Measurements from ENCODE around the gene CAPN7.

The CAPN7 gene

DNA sequence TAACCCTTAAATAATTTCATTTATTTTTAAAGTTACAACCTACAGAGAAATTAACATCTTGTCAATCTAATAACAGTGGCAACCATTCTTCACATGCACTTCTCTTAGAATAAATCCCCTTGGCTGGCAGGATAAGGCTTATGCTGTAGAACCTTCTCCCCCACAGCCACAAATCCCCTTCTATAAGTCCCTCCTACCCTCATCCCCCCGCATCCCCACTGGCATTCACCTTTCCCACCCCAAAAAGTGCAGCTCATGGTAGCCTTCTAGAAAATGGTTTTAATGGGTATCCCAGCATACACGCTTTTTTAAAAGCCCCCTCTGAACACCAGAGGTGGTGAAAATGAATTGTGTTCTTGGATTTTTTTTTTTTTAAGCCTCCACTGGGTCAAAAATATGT is 49.2 kb downstream of the CAPN7 start:
- DNase-seq: no peak

- no peak for DNase-seq
Measured at GRCh38 chr3:15256861-15257341, 50.9 kb downstream of the CAPN7 start.

DNA sequence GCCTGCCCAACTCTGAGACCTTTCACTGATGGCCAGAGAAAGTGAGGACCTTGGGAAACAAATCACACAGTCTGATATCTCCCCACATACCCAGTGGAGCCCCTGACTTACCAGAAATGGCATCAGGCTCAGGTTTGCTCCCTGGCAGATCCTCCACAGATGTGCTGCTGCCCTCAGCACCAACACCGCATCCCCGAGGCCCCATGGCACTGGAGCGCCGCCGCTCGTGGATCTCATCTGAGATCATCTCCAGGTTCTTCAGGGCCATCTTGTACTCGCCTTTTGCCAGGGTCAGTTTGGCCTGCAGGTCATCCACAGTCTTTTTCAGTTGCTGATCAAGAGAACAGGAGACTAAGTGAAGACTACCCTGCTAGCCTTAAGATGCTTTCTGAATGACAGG is 52.7 kb downstream of the CAPN7 start:
- no peak for DNase-seq

GRCh38 chr3:15260531-15260930 is 54.5 kb downstream of the CAPN7 start:
- DNase-seq: no peak

DNA sequence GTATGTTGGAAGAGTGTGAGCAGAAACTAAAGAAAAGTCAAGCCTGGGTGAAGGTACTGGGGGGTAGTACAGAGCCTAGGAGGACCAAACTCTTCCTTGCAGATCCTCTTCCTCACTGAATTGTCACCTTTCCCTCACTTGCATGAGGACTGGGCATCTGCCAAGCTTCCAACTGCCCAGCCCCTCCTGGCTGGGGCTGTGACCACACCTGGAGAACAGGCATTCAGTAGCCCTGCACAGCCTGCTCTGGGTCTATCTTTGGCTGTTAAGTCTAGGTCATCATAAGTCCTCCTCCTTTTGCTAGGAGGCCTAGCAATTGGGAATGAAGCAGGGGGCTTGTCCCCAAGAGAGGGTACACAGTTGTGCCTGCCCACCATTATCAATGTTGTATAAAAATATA is 55.2 kb downstream of the CAPN7 start:
- no peak for DNase-seq

- no peak for DNase-seq
Measured at GRCh38 chr3:15262021-15262420, 56.0 kb downstream of the CAPN7 start.

DNA sequence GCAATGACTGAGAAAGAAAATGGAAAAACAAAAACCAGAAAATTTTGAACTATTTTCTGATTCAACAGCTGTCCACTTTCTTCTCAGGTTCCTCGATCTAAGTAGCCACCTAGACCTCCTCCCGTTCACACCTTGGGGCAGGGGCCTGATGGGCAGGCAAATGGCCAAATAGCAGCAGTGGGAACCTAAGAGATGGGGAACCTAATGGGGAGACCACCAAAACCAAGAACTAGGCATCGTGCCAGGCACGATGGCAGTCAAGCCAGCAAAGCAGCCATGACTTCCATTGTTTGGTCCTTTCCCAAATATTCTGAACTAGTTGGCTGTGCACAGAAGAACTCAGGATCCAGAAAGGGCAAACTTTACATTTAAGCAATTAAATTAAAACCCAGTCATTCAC is 57.1 kb downstream of the CAPN7 start:
- no peak for DNase-seq

DNA sequence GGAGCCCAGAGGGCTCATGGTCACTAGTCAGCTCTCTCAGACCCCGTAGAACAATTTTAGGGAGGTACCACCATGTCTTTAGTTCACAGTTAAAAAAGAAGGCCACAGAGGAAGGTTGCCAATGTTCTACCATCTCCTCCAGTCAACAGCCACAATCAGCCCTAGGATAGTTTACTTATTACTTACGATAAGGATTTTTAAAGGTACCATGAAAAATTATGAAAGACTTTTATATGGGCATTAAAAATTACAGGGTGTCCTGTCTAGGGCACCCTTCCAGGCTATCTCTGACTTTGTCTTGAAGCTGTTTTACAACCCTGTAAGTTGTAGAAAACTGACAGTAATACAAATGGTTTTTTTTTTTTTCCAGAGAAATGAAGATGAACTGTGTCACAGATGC is 57.9 kb downstream of the CAPN7 start:
- DNase-seq: no peak

GRCh38 chr3:15264486-15264885 is 58.4 kb downstream of the CAPN7 start:
- no peak for DNase-seq

- no peak for DNase-seq
Measured at GRCh38 chr3:15265655-15266509, 59.8 kb downstream of the CAPN7 start.

- no peak for DNase-seq
Measured at GRCh38 chr3:15266510-15267376, 60.7 kb downstream of the CAPN7 start.

GRCh38 chr3:15267502-15267901 is 61.5 kb downstream of the CAPN7 start:
- no peak for DNase-seq

DNA sequence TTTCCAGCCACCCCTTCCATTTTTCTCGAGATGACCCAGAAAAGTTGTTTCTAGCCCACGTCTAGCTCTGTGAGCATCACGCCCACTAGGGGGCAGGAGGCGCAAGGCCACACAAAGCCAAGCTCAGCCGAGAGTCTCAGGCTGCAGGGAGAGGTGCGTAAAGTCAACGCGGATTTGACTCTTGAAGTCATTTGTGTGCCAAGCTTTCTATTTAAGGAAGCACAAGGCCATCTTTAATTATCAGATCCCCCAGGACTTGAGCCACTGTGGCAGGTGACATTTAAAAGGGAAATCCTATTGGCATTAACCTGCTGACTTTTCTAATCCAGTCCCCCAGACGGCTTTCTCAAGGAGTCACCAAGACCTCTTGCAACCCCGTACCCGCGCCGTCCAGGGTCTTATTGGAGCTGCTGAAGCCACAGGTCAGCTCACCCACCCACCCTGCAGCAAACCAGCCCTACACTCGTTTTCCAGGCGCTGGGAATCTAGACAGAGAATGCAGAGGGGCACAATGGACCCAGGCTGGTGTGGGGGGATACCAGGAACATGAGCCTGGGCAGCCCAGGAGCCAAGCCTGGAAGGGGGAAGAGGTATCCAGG is 62.1 kb downstream of the CAPN7 start:
- peak; percentile 42 for DNase-seq

- DNase-seq: no peak
Measured at GRCh38 chr3:15269091-15269989, 63.3 kb downstream of the CAPN7 start.

- no peak for DNase-seq
Measured at GRCh38 chr3:15271030-15271429, 65.0 kb downstream of the CAPN7 start.

- DNase-seq: no peak
Measured at GRCh38 chr3:15271785-15272381, 65.8 kb downstream of the CAPN7 start.

DNA sequence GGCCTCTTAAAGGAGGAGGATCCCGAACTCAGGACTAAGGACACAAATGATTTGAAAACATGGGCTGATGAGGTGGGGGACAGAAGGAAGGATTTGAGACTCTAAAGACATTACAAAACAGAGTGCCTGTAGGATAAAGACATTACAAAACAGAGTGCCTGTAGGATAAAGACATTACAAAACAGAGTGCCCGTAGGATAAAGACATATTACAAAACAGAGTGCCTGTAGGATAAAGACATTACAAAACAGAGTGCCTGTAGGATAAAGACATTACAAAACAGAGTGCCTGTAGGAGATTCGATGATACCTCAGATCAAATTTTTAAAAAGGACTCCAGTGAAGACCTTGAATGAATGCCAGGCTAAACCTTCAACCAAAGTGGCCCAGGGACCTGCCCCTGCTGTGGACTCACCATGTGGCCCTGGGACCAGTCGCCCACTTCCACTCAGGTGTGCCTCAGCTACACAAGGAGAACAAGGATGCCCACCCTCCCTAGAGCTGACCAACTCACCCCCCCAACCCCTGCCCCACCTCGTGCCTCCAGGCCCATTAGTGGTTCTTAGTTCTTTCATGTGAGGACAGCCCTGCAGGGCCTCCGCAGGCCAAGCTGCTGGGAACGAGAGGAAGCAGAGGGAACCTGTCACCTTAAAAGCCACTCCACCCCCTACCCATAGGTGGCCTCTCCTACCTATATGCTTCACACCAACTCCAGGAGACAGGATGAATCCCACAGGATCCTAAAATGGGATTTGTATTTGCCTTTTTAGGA is 66.6 kb downstream of the CAPN7 start:
- no peak for DNase-seq

DNA sequence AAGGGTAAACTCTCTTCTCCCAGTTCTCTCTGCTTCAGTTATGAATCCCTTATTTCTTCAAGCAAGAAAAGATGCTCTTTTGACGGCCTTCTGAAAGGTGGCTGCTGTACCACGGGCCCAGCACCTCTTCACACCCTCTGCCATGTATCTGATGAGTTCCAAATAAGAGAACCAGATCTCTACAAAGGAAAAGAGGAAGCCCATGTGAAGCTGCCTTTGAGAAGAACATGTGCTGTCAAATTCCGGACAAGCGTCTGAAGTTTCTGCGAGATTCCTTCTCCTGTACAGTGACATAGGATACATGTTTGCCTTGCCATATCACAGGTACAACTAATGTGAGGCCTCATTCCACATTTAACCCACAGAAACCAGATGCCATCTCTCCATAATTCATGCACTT is 67.2 kb downstream of the CAPN7 start:
- no peak for DNase-seq

DNA sequence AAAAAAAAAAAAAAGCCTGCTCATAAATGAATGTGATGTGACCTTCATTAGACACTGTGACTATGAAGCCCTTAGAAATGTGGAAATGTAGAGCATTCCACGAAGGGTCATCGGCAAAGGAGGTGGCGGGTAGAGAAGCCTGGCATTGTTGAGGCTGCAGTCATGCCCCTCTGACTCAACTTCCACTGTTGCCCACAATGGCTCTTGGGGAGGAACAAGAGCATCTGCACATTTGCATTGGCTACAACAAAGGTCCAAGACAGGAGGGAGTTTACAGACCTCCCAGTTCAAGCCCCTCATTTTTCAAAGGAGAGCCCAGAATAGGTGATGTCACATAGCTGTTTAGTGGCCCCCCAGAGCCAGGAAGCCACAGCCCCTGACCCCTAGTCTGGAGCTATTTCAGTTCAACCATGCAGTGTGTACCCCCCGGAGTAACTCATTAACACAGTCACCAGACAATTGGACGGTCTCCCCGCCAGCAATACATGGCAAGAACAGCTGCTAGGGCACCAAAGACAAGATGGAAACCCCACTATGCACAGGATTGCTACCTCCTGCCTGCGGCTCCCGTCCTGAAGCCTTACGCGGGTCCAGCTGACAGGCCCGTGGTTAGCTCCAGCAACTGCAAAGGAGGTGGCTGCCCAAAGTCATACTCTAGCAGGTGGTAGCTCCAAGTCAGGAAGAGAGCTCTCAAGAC is 70.1 kb downstream of the CAPN7 start:
- DNase-seq: no peak

GRCh38 chr3:15277861-15278500 is 71.9 kb downstream of the CAPN7 start:
- no peak for DNase-seq

Measured in DMS79 treated with DMSO at 0.1 percent for 48 hours (cell line).